ENCODE measurements around the gene ADPRH.

GRCh38 chr3:119570229-119570628, 9.1 kb upstream of the ADPRH start:
- no peak for TF ChIP-seq CTCF (conservative IDR thresholded peaks at IDR 0.05)
- no peak for TF ChIP-seq EZH2 (IDR thresholded peaks at IDR 0.05; ENCODE audit: low read depth)
